Activated CD4-positive, alpha-beta T cell treated with anti-CD3 and anti-CD28 coated beads, Interleukin-2, amount 10 ng/mL, durations not matched to agents 7 days and 5 days (primary cell): ENCODE data around the gene TMEM238L. TPM values are rescaled to one million over a fixed set of nuclear protein-coding genes. Genes with fewer than 3 reads are reported as not detected.

Source experiments
- CTCF ChIA-PET: fragments of 350-600 bp; sonication (Branson Sonifier 250); formaldehyde crosslinking; loops from one replicate; lab custom pipeline; 2021; ENCODE audit warnings: antibody characterized with exemption; lab: Charles Lee
- POLR2A ChIA-PET: fragments of 350-600 bp; sonication (Branson Sonifier 250); formaldehyde crosslinking; loops from one replicate; lab custom pipeline; 2021; ENCODE audit warnings: antibody characterized with exemption; lab: Charles Lee
- DNase-seq: peaks from one replicate; pipeline ENCODE4 v3.0.0-alpha.2; 2020
- H3K27ac Mint-ChIP-seq: one replicate; pipeline ENCODE4 v1.8.0; 2021; ENCODE audit warnings: mild to moderate bottlenecking, moderate library complexity, mixed read lengths
- H3K27me3 Mint-ChIP-seq: one replicate; pipeline ENCODE4 v1.8.0; 2021; ENCODE audit warnings: mixed read lengths
- H3K36me3 Mint-ChIP-seq: one replicate; pipeline ENCODE4 v1.8.0; 2021; ENCODE audit warnings: low read depth, mixed read lengths
- H3K4me1 Mint-ChIP-seq: one replicate; pipeline ENCODE4 v1.8.0; 2021; ENCODE audit warnings: mixed read lengths
- H3K4me3 Mint-ChIP-seq: one replicate; pipeline ENCODE4 v1.8.0; 2021; ENCODE audit warnings: mild to moderate bottlenecking, moderate library complexity, mixed read lengths
- H3K9me3 Mint-ChIP-seq: one replicate; pipeline ENCODE4 v1.8.0; 2021; ENCODE audit warnings: mixed read lengths
- total RNA-seq, 2 experiments: library from RNA; stranded (reverse); gene quantifications; one replicate each; pipeline ENCODE4 v1.2.3, GENCODE V29; 2021

Gene TMEM238L
- total RNA-seq, 2 experiments from 2014 or later: not detected

GRCh38 chr17:10745231-10745630 is 58.7 kb downstream of the TMEM238L start:
- ChIA-PET POLR2A (no interaction called here), CTCF (no interaction called here)
- Mint-ChIP-seq H3K4me3 (no peak overlapping the region), H3K36me3 (no peaks in the 10 kb centered on the region), H3K27me3 (peaks cover 4% of the 10 kb centered on the region), H3K4me1 (peaks cover 8% of the 10 kb centered on the region), H3K9me3 (no peaks in the 10 kb centered on the region), H3K27ac (no peak overlapping the region)
- no peak for DNase-seq

Other genes with a start within 250 kb of the TMEM238L start
- 1 to 10 TPM; 3.9 to 5.5 TPM for gene MYH3, start 146.8 kb downstream of the TMEM238L start, total RNA-seq
- gene SCO1, start 106.6 kb downstream of the TMEM238L start, total RNA-seq: 10 to 100 TPM; 23.7 to 25.3 TPM
- 10 to 100 TPM; 16.0 to 16.1 TPM for gene ADPRM, start 106.5 kb downstream of the TMEM238L start, total RNA-seq
- under 1 TPM; 0.42 to 0.50 TPM for gene TMEM220, start 74.1 kb downstream of the TMEM238L start, total RNA-seq
- gene PIRT, start 34.0 kb upstream of the TMEM238L start, total RNA-seq: not detected